ENCODE measurements around the gene AFG3L2. TPM values are rescaled to one million over a fixed set of nuclear protein-coding genes. Genes with fewer than 3 reads are reported as not detected.
A peak's percentile ranks its signal among the peaks of the same experiment; 100 is the strongest.

The AFG3L2 gene
- total and polyA plus RNA-seq, 9 of the 15 experiments (the other 6 are each of a cell fraction or from before 2014, with no cell fraction given), result 24.1 to 109 (median 84.0) TPM

GRCh38 chr18:12374401-12374800 is 2.6 kb downstream of the AFG3L2 start (continued):
- no peak for TF ChIP-seq ZNF695 (CRISPR knock-in tag; IDR thresholded peaks at IDR 0.05)
- TF ChIP-seq FOXO4 (CRISPR knock-in tag; IDR thresholded peaks at IDR 0.05), result no peak
- TF ChIP-seq CTBP1 (IDR thresholded peaks at IDR 0.05; ENCODE audit: borderline replicate concordance), result peak; percentile 56
- no peak for TF ChIP-seq ZNF175 (CRISPR knock-in tag; IDR thresholded peaks at IDR 0.05; ENCODE audit: low read depth)
- TF ChIP-seq XRCC5 (IDR thresholded peaks at IDR 0.05; ENCODE audit: low read depth, low read length), result no peak
- TF ChIP-seq ZBED1 (IDR thresholded peaks at IDR 0.05), result no peak
- TF ChIP-seq ZNF507 (tag; conservative IDR thresholded peaks at IDR 0.05), result no peak
- no peak for TF ChIP-seq MBD1 (CRISPR knock-in tag; IDR thresholded peaks at IDR 0.05)
- no peak for TF ChIP-seq IRF2 (CRISPR knock-in tag; IDR thresholded peaks at IDR 0.05)

GRCh38 chr18:12373771-12374116 is 3.3 kb downstream of the AFG3L2 start:
- peak; percentile 62 for FAIRE-seq
- Histone ChIP-seq H3K36me3 (ENCODE audit: control insufficient read depth, insufficient read depth, low read length) (peaks cover 52% of the 10 kb centered on the region), H3K9me3 (replicated peaks; ENCODE audit: control insufficient read depth, insufficient read depth, low read depth, low read length) (no peaks in the 10 kb centered on the region), H3K4me2 (ENCODE audit: insufficient read depth, low read length) (peak overlapping the region; percentile 49), H3K4me1 (replicated peaks in 1 of 2; ENCODE audit: control insufficient read depth in 2 of 2, insufficient read depth in 2 of 2, low read length in 2 of 2) (peaks cover 28 to 33% of the 10 kb centered on the region in 2 experiments), H4K20me1 (replicated peaks; ENCODE audit: control insufficient read depth, insufficient read depth, low read length) (peaks cover 32% of the 10 kb centered on the region), H3K9ac (ENCODE audit: insufficient read depth in 1 of 2, low read depth in 2 of 2, low read length in 2 of 2) (no peak overlapping the region), H3K27me3 (ENCODE audit: control insufficient read depth in 2 of 2, insufficient read depth in 2 of 2, low read length in 2 of 2) (no peaks in the 10 kb centered on the region), H3K9me1 (ENCODE audit: control insufficient read depth, insufficient read depth, low read length) (peaks cover 3% of the 10 kb centered on the region), H3K79me2 (ENCODE audit: control insufficient read depth, insufficient read depth, low read length) (peaks cover 76% of the 10 kb centered on the region), H3K27ac (ENCODE audit: extremely low read depth, low read depth, low read length) (peak overlapping the region; percentile 12; the same call in 1 of the 3 replicates), H2AFZ (ENCODE audit: low read depth, low read length) (no peak overlapping the region), H3K4me3 (no peak overlapping the region)
- 50% methylated on average over 2 of the region's 2 CpGs for WGBS (ENCODE audit: insufficient coverage, low coverage, missing lambda C conversion rate)
- intact Hi-C loops (cut with micrococcal nuclease) (no loop called here), in situ Hi-C loops (cut with MboI) (no loop called here)
- ChIA-PET CTCF (ENCODE audit: low intra/inter-chr PET ratio) (no interaction called here), POLR2A (interaction anchor here (0.6 to 2.3 kb wide), 8 partner anchors 10 to 352 kb away, joined by 3 to 23 read pairs (median 3); no protein-coding TSS in a partner anchor)
- BruUV-seq (replicated peaks), result no TSS peak
- DNase-seq (ENCODE audit: extremely low read depth in 1 of 4, low spot score in 3 of 4), result no peak
- no peak for ATAC-seq
- no peak for TF ChIP-seq RBM14 (IDR thresholded peaks at IDR 0.05; ENCODE audit: borderline replicate concordance, insufficient read depth, low read depth, low read length)
- no peak for TF ChIP-seq RERE (CRISPR knock-in tag; IDR thresholded peaks at IDR 0.05; ENCODE audit: borderline replicate concordance)
- TF ChIP-seq ETV5 (CRISPR knock-in tag; IDR thresholded peaks at IDR 0.05; ENCODE audit: low read depth), result no peak
- TF ChIP-seq MECOM (CRISPR knock-in tag; IDR thresholded peaks at IDR 0.05), result no peak
- no peak for TF ChIP-seq HNRNPLL (IDR thresholded peaks at IDR 0.05; ENCODE audit: low read depth, low read length, poor library complexity, severe bottlenecking)
